Thyroid gland (tissue), 4 donors: ENCODE results near the gene PTCH1.

Experiments
- POLR2A ChIP-seq, 2 donors: fragments of 450-650 bp; IDR thresholded peaks; one replicate each; pipeline ENCODE4 v1.6.1; 2017; ENCODE audit warnings: antibody characterized with exemption in 2 of 2, mild to moderate bottlenecking in 2 of 2, moderate library complexity in 1 of 2
- TF ChIP-seq, protein P1 (sequence below), 6 experiments: fragments of 200-600 bp in 3 of 6; fragments of 450-650 bp in 3 of 6; sonication (generic) in 3 of 6; IDR thresholded peaks; one replicate each; pipeline ENCODE4 v1.5.1; 2016 to 2019; ENCODE audit warnings: antibody characterized with exemption in 6 of 6, mild to moderate bottlenecking in 2 of 6, inconsistent platforms in 1 of 6, moderate library complexity in 1 of 6

DNA sequence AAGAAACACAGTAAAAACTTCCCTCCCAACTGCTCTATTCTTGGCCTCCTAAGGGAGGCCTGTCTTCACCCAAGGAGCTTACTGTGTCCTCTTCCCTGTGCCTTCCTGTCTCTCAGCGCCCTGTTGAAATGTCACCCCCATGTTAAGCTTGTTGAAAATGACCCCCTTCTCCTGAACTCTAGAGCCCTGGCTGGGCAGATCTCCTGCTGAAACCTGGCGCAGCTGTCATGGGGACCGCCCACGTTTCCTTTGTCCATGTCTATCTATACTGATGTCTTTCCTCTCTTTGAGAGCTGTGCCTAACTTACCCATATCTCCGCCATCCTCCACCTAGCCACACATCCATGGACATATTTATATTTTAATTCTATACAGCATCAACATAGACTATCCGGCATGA lies 33.3 kb downstream of the PTCH1 start:
- TF ChIP-seq, protein P1, sequence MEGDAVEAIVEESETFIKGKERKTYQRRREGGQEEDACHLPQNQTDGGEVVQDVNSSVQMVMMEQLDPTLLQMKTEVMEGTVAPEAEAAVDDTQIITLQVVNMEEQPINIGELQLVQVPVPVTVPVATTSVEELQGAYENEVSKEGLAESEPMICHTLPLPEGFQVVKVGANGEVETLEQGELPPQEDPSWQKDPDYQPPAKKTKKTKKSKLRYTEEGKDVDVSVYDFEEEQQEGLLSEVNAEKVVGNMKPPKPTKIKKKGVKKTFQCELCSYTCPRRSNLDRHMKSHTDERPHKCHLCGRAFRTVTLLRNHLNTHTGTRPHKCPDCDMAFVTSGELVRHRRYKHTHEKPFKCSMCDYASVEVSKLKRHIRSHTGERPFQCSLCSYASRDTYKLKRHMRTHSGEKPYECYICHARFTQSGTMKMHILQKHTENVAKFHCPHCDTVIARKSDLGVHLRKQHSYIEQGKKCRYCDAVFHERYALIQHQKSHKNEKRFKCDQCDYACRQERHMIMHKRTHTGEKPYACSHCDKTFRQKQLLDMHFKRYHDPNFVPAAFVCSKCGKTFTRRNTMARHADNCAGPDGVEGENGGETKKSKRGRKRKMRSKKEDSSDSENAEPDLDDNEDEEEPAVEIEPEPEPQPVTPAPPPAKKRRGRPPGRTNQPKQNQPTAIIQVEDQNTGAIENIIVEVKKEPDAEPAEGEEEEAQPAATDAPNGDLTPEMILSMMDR (IDR thresholded peaks at IDR 0.05) = no peak
- no peak for TF ChIP-seq POLR2A (IDR thresholded peaks at IDR 0.05)
